GM19467 (cell line): ENCODE results near the gene SDHAF2.
"Not testable (repeated sequence)": the region's sequence is repeated elsewhere in the genome, so short reads cannot be mapped to it uniquely, and the experiment has no call there.

Experiments used
- ATAC-seq: cut with Tn5 transposase; IDR thresholded peaks from one replicate; pipeline ENCODE4 v1.9.1; 2021; ENCODE audit warnings: mild to moderate bottlenecking, moderate library complexity; ENCODE audit not compliant: unreplicated experiment

SDHAF2 gene

DNA sequence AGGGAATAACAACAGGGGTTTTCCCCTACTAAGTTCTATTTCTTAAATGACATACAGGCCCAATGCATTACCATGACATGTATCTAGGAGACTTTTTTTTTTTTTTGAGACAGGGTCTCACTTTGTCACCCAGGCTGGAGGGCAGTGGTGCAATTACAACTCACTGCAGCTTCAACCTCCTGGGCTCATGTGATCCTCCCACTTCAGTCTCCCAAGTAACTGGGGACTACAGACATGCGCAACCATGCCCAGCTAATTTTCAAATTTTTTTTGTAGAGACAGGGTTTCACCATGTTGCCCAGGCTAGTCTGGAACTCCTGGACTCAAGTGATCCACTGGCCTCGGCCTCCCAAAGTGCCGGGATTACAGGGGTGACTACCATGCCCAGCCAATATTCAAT is 7.7 kb upstream of the SDHAF2 start:
- ATAC-seq, result no peak

DNA sequence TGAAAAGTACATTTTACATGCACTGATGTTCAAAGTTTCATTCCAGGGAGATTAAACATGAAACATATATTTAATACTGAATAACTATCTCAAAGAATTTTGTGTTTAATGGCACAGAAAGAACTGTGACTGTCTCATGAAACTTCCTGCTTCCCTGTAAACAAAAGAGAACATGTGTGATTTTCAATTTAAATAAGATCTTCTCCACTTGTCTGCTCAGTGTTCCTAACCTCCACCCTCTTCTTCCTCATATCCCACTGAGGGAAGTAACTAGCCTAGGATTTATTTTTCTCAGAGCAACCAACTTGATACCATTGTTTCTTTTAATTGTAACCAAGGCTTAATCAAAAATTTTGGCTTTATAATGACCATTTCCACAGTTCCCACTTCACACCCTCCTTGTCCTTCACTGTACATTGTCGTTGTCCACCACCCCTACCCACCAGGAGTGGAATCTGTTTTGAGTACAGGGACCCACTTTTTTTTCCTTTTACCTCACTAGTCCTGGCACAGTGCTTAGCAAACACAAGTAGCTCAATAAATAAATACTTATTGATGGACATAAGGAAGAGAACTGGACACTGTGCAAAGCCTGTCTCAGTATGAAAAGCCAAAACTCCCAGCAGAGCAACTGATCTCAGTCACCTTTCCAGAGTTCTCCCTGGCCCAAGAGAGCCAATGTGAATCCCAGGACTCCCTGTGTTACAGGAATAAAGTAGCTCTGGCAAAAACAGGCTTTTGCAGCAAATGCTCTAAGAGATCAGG is 4.4 kb upstream of the SDHAF2 start:
- ATAC-seq, result no peak

DNA sequence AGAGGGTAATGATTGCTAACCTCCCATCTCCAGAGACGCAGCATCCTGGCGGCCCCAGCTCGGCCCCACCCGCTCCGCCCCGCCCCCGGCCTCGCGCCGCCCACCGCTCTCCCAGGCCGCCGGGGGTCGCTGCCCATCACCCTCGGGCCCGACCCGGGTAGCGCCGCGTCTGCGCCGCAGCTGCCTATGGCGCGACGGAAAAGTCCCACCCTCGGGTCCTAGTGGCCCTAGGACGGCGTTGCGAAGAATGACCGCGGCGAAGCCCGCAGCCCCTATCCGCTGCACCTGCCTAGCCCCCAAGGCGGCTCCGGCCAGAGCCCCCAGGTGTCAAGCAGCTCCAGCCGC is 606 bp upstream of the SDHAF2 start:
- ATAC-seq, result peak; percentile 41

DNA sequence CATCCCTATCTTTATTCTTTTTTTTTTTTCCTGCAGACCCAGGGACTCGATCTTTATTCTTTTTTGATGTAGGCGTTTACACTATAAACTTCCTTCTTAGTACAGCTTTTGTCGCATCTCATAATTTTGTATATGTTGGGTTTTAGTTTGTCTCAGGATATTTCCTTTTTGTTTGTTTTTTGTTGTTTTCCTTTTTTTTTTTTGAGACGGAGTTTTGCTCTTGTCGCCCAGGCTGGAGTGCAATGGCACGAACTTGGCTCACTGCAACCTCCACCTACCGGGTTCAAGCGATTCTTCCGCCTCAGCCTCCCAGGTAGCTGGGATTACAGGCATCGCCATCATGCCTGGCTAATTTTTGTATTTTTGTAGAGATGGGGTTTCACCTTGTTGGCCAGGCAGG is 915 bp downstream of the SDHAF2 start:
- ATAC-seq, result not testable (repeated sequence)

DNA sequence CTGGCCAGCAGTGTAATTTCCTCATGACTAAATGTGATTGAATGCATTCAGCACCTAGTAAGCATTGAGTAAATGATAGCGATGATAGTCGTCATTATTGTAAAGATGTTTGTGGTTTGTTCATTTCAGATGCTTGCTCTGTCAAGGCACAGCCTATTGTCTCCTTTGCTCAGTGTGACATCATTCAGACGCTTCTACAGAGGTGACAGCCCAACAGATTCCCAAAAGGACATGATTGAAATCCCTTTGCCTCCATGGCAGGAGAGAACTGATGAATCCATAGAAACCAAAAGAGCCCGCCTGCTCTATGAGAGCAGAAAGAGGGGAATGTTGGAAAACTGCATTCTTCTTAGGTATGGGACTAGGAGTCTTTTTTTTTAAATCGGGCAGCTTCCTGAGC is 7.6 kb downstream of the SDHAF2 start:
- no peak for ATAC-seq

DNA sequence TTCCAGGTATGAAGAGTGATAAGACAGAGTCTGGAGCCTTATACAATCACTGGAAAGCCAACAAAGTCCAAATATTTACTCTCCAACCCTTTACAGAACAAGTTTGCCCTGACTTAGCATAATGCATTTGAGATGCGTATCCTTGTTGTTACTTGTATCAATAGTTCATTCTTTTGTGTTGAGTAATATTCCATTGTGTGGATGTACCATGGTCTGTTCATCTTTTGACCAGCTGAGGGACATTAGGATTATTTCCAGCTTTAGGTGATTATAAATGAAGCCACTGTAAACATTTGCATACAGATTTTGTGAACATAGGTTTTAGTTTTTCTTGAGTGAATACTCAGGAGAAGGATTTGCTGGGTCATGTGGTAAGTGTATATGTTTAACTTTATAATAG is 9.7 kb downstream of the SDHAF2 start:
- no peak for ATAC-seq

DNA sequence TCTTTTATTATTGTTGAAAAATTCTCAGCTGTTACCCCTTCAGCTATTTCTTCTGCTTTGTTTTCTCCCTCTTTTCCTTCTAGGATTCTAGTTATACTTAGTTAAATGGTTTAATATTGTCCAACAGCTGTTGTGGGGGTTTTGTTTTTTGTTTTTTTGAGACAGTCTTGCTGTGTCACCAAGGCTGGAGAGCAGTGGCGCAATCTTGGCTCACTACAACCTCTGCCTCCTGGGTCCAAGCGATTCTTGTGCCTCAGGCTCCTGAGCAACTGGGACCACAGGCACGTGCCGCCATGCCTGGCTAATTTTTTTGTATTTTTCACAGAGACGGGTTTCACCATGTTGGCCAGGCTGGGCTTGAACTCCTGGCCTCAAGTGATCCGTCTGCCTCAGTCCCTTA is 12.7 kb downstream of the SDHAF2 start:
- ATAC-seq, result no peak

DNA sequence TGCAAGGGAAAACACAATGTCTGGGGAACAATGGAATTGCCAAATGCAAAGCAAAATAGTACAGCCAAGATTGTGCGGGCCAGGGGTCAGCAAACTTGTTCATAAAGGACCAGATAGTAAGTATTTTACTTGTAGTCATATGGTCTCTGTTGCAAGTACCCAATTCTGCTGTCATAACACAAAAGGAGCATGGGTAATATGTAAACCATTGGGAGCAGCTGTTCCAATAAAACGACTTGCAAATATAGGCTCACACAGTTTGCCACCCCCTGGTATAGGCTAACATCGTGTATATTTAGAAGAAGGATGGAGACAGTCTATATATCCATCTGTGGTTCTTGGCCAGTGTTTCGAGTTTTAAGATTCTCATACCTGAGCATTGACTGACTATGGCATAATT is 15.6 kb downstream of the SDHAF2 start:
- no peak for ATAC-seq

DNA sequence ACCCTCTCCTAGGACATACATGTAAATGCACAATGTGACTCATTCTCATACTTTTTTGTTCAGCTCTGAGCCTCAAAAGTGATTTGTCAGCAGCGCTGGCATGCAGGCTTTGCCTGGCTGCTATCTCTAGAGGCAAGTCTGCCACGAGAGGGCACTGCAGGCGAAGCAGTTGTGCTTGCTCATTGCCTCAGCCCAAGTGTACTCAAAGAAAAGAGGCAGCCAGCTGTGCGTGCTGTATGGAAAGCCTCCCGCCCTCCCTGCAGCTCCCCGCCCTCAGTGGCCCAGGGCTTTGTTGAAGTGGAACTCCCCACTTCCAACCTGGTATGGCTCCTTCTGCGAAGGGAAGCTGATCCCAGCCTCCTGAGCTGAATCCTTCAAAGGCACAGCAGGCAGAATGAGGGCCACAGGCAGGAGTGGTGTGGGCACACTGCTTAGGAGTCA is 16.3 kb downstream of the SDHAF2 start:
- ATAC-seq, result no peak

DNA sequence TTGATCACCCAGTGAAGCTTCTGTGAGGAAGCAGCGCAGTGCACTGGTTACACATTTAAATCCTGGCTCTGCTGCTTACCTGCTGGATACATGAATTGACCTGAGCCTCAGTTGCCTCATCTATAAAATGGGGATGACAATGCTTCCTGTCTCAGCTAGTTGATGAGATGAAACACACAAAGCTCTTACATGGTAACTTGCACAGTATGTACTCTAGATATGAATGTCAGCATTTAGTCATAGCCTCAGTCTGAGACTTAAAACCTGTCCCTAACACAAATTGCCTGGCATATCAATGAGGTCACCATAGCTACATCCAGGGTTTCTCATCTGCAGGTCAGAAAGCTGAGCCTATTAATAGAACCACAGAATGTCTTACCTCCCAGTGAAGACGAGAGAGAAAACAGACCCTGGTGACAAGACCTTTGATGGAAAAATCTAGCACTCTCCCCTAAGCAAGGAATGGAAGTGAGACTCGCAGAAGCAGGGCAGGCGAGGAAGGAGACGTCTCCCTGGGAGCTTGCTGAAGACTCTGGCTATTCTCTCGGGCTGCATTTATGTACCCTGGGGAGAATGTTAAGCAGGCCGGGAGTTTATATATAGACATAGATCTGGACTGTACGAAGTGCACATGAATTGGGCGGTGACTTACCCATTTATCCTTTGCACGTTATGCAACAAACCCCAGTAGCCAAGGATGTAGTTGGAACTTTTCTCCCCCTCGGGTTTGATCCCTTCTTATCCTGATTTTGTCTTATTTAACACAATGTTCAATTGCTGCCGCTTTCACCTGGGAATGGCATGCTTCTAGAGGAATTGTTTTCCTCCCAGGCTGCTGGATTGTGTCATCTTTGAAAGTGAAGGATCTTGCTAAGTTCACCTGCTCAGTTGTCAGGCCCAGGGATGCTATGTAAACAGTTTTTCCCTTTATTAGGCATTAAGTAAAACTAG is 18.0 kb downstream of the SDHAF2 start:
- no peak for ATAC-seq

DNA sequence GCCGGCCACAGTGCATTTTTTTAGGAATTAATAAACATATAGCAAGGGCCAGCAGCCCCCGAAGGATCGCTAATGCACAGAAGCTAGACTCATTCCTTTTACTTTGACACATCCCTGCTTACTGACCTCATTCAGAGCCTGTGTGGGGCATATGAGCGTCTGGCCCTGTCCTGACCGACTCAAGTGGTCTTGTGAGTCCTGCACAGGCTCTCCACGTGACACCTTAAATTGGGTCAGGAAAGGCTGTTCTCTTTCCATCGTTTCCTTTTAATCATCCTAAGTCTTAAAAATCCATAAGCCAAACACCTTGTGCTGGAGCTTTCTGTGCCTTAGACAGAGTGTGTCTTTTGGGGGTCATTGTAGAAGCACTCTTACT is 18.6 kb downstream of the SDHAF2 start:
- no peak for ATAC-seq

DNA sequence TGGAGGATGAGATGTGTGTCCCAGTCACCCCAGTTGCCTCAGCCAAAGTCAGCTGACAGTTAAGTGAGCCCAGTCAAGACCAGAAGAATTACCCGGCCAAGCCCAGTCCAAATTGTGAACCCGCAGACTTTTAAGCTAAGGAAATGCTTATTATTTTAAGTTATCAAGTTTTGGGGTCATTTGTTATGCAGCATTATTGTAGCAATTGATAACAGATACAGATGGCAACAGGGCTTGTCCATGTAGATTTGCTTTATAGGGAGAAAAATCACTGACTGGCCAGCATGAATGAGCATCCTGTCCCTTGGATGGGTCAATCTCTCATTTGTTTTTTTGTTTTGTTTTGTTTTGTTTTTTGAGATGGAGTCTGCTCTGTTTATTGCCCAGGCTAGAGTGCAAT is 22.9 kb downstream of the SDHAF2 start:
- no peak for ATAC-seq

DNA sequence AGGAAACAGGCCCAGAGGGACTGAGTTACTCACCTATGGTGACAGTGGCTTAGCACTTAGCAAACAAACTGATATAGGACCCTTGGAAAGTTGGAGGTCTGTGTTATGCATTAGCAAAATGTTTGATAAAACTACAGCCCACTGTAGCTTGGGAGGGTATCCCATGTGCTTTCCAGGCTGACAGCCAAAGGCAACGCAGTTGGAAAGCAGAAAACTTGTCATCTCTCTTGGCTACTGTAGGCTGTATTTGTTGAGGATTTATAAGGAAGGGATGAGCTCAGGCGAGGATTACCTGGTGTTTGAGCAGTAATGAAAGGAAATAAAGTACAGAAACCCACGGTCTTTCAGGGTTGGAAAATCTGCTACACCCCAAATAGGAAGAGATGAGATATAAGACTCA is 23.8 kb downstream of the SDHAF2 start:
- no peak for ATAC-seq

DNA sequence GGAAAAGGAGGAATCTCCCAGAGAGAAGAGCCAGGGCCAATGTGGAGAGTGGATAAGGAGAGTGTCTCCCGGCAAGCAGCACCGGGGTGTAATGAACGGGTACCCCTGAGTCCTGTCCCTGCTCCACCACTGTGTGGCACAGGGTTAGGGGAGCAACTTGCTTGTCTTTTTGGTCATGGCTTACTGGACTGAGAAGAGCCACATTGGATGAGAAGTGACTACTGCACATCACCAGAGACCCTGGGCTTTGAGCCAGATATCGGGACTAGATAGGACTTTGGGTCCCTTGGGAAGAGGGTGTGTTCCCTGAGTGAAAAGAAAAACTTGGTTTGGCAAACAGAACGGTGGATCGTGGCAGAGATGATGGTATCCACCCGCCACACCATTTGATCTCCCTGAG is 24.6 kb downstream of the SDHAF2 start:
- no peak for ATAC-seq

DNA sequence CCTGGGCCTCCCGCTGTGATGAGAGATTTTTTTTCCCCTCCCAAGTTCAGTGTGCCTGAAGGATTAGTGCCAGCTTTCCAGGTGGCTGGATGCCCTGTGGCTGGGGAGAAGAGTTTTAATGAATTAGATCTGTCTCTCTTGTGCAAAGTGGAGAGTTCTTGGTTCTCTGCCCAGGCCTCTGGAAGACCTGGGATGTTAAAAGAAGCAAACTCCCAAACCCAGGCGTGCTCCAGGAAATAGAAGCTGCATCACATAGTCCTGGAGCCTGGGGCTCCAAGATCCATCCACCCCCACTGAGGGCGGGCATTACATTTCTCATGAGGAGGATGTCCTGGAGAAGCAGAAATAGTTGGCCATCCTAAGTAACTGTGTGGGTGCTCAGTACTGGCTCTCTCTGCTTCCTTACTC is 30.6 kb downstream of the SDHAF2 start:
- ATAC-seq, result no peak

DNA sequence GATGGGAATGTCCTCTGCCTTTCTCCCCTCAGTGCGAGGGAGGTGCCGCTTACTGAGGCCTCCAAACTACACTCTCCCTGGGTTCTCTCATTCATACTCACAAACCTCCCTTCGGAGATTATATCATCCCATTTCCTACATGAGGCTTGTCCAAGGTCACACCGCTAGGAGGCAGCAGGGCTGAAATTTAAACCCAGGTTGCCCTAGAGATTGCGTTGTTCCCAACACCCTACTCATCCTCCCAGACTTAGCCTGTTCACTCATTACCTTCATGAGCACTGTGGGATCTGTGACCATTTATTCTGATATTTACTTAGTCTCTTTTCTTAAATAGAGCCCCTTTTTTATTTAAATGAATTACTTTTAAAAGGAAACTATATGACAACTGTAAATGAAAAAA is 31.1 kb downstream of the SDHAF2 start:
- no peak for ATAC-seq

DNA sequence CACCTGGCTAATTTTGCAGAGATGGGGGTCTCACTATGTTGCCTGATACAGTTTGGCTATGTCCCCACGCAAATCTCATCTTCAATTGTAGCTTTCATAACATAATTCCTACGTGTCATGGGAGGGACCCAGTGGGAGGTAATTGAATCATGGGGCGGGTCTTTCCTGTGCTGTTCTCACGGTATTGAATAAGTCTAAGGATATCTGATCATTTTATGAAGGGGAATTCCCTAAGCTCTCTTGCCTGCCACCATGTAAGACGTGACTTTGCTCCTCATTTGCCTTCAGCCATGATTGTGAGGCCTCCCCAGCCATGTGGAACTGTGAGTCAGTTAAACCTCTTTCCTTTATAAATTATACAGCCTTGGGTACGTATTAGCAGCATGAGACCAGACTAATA is 37.7 kb downstream of the SDHAF2 start:
- not testable (repeated sequence) for ATAC-seq

DNA sequence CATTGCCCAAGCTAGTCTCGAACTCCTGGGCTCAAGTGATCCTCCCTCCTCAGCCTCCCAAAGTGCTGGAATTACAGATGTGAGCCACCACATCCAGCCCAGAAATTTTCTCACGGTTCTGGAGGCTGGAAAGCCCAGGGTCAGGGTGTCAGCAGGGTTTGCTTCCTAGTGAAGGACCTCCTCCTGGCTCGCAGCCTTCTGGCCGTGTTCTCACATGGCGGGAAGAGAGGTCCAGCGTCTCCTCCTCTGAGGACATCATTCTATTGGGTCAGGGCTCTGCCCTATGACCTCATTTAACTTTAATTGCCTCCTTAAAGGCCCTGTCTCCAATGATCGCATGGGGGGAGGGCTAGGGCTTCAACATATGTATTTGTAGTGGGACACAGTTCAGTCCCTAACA is 38.1 kb downstream of the SDHAF2 start:
- no peak for ATAC-seq

DNA sequence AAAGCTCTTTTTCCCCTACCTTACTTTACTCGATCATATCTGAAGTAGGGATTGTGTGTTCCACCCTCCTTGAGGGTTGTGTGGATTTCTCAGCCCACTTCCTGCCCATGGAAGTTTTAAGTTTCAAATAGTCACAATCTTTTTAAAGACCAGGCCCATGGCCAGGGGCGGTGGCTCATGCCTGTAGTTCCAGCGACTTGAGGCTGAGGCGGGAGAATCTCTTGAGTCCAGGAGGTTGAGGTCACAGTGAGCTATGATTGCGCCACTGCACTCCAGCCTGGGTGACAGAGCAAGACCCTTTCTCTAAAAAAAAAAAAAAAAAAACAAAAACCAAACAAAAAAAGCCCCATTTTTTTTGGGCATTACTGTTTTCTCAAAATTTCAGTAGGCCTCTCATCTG is 42.4 kb downstream of the SDHAF2 start:
- no peak for ATAC-seq

DNA sequence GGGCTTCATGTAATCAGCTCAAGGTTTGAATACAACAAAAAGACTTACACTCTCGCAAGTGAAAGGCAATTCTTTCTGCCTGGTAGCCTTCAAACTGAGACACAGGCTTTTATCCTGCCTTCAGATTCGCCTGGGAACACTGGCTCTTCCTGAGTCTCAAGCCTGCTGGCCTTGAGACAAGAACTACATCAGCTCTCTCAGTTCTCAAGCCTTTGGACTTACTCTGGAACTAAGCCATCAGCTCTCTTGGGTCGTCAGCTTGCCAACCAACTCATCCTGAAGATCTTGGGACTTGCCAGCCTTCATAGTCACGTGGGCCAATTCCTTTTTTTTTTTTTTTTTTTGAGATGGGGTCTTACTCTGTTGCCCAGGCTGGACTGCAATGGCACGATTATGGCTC is 42.9 kb downstream of the SDHAF2 start:
- ATAC-seq, result no peak

DNA sequence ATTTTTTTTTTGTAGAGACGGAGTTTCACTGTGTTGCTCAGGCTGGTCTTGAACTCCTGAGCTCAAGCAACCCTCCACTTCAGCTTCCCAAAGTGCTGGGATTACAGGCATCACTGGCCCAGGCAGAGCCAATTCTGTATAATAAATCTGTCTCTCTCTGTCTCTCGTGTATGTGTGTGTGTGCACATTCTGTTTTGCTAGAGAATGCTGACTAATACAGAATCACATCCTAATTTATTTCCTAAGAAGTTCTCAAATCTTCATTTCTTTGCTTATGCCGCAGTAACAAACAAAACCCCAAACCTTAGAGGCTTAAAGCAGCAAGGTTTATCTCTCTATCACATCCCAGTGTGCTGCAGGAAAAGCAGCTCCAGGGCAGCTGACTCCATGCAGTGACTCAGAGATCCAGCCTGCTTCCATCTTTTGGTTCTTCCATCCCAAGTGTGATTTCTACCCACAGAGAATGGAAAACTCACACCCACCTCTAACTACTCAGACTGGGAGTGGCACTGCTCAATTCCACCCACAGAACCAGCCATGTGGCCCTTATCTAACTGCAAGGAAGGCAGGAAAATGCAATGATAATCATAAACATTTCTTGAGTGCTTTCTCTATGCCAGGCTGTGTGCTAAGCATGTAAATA is 43.6 kb downstream of the SDHAF2 start:
- no peak for ATAC-seq
